Activated CD8-positive, alpha-beta memory T cell treated with anti-CD3 and anti-CD28 coated beads, Interleukin-2, amount 50 U/mL, for 48 hours (primary cell): ENCODE measurements around the gene SWAP70.
"Not testable (repeated sequence)": the region's sequence is repeated elsewhere in the genome, so short reads cannot be mapped to it uniquely, and the experiment has no call there.

Source experiments
- DNase-seq: peaks from one replicate; pipeline ENCODE4 v3.0.0-alpha.2; 2020

SWAP70 gene

DNA sequence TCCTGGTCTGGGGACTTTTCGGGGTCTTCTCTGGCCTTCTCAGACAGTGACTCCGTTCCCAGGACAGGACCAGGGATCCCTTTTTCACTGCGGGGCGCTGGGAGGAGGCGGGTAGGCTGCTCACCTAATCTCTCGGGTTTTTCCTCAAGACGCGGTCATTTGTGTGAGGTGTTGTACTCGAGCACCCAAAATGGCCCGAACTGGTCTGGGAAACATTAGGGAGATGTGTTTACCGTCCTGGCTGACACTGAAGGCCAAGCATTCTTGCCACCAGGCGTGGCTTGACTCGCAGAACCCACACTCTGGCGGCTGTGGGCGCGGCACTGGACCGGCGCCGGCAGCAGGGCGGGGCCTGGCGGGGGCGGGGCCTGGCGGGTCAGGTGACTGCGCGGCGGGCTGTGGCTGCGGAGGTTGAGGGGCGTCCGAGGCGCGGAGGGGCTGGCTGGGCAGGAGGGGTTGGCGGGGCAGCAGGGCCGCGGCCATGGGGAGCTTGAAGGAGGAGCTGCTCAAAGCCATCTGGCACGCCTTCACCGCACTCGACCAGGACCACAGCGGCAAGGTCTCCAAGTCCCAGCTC, at the start of gene SWAP70:
Gene SWAP70, plus strand, starts transcription at position 379 of the 577 bp plus-strand sequence. Its CDS starts 103 bp downstream, at position 482.
- DNase-seq: peak; percentile 90

DNA sequence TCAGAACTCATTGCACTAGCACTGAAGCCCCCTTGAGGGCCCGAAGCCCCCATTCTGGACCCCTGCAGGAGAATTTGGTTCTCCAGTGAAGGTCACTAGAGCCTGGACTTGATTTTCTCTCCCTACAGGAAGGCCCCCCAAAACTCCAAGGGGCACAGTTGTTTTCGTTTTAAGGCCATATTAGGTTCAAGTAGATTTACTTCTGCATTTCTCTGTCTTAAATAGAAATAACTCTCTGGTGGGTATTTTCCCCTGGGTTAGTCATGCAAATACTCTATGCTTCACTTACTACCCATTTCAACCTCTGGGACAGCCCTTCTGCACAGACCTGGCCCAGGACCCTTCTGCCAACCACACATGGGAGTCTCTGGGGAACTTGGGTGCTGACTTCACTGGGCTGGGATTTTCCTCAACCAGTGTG, 48.8 kb upstream of the SWAP70 start:
- DNase-seq: no peak

DNA sequence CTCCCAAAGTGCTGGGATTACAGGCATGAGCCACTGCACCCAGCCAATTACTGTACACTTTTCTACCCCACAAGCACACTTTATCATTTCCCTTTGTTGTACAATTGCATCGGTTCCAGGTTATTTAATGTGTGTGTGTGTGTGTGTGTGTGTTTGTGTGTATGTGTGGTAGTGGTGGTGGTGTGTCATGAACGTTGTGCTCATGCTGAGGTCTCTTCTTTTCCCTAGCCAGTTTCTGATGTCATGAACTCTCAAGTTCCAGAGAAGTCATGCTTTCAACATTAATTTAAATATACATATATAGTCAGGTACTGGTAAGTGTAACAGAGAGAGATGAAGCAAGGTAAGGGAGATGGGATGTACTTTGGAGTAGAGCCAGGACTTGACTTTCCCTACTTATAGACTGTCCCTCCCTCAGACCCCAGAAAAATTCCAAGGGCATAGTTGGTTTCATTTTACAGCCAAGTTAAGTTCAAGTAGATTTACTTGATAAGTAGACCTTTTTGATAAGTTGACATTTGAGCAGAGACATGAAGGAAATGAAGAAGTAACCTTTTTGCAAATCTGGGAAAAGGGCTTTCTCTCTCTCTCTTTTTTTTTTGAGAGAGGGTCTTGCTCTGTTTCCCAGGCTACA, 47.7 kb upstream of the SWAP70 start:
- no peak for DNase-seq

DNA sequence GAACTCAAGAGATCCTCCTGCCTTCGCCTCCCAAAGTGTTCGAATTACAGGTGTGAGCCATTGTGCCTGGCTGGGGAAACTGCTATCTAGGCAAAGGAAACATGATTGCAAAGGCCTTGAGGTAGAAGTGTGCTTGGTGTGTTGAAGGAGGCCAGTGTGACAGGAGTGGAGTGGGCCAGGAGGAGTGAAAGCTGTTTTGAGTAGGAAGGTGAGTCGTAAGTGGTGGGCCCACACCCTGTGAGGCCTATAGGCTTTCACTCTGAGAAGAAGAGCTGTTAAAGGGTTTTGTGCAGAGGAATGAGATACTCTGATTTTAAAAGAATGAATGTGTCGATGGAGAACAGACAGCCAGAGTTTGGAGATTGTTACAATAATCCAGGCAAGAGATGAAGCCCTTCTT, 47.0 kb upstream of the SWAP70 start:
- DNase-seq: no peak

GRCh38 chr11:9617940-9618339, 45.9 kb upstream of the SWAP70 start:
- DNase-seq: no peak

DNA sequence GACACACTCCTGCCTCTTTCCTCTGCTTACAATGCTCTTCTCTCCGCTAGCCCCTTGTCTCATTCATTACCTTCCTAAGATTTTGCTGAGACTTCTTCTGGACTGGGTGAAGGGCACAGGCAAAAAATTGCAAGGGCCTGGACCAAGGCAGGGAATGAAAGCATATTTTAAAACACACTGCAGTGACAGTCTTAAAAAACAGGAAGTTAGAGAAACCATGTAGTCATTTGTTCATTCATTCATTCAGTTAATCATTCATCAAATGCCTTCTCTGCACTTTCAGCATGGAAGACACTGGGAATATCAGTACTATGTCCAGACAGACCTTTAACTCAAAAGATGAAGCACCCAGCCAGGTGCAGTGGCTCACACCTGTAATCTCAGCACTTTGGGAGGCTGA, 44.9 kb upstream of the SWAP70 start:
- DNase-seq: no peak

- DNase-seq: no peak
These were observed 43.9 kb upstream of the SWAP70 start for GRCh38 chr11:9619971-9620370.

DNA sequence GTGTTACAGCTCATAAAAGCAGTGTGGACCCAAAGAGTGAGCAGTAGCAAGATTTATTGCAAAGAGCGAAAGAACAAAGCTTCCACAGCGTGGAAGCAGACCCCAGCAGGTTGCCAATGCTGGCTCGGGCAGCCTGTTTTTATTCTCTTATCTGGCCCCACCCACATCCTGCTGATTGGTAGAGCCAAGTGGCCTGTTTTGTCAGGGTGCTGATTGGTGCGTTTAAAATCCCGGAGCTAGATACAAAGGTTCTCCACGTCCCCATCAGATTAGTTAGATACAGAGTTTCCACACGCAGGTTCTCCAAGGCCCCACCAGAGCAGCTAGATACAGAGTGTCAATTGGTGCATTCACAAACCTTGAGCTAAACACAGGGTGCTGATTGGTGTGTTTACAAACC, 41.5 kb upstream of the SWAP70 start:
- DNase-seq: not testable (repeated sequence)

GRCh38 chr11:9623053-9623452, 40.8 kb upstream of the SWAP70 start:
- not testable (repeated sequence) for DNase-seq

GRCh38 chr11:9624448-9624847, 39.4 kb upstream of the SWAP70 start:
- DNase-seq: no peak

- DNase-seq: no peak
These were observed 38.7 kb upstream of the SWAP70 start for GRCh38 chr11:9625162-9625561.

DNA sequence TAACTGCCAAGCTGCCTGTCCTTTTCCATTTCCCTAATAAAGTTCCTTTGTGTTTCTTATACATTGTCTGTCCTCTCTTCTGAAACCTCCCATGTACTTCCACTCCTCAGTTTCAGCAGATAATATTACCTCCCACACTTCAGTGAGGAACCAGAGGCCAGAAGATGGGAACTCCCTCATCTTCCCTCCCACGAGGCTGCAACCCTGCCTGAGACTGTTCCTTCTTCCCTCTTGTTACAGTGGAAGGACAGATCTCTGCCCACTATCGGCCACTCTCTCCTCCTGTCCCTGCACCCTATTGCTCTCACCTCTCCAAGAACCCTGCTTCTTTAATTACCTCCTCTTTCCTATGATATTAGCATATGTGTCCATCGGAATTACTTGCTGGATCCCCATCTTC, 38.1 kb upstream of the SWAP70 start:
- DNase-seq: no peak

DNA sequence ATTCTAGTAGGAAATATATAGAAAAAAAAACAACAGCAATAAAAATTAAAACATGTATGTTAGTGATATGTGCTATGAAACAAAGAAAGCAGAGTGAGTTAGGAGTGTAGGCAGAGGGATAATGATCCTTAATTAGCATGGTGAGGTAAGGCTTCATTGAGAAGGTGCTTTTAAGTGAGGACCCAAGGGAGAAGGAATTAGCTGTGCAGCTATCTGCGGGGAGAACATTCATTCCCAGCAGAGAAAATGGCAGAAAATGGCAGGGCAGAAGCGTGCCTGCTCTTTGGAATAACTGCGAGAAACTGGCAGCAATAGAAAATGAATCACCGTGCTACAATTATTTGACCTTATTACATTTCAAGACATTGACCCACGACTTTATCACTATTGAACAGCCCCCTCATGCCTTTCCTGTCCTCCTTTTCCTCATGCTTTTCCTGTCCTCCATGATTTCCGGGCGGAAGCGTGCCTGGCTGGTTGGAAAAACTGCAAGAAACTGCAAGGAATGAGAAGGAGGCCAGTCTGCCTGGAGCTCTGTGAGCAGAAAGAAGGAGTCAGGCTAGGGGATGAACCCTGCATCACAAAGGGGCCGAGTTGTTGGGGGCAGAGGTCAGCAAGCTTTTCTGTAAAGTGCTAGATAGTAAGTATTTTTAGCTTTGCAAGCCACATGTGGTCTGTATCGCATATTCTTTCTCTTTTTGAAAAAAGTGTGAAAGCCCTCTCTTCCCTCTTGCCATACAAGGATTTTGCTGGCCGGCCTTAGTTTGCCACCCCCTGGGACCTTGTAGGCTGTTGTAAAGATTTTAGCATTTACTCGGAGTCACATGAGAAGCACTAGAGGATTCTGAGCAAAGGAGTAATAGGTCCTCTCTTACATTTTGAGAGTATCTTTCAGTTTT, 37.1 kb upstream of the SWAP70 start:
- no peak for DNase-seq

GRCh38 chr11:9629064-9629463, 34.8 kb upstream of the SWAP70 start:
- DNase-seq: no peak

- DNase-seq: no peak
These were observed 30.2 kb upstream of the SWAP70 start for GRCh38 chr11:9633679-9634078.

- DNase-seq: no peak
These were observed 27.2 kb upstream of the SWAP70 start for GRCh38 chr11:9636691-9637090.

GRCh38 chr11:9639099-9639498, 24.8 kb upstream of the SWAP70 start:
- DNase-seq: no peak

- DNase-seq: no peak
These were observed 23.9 kb upstream of the SWAP70 start for GRCh38 chr11:9639985-9640384.

DNA sequence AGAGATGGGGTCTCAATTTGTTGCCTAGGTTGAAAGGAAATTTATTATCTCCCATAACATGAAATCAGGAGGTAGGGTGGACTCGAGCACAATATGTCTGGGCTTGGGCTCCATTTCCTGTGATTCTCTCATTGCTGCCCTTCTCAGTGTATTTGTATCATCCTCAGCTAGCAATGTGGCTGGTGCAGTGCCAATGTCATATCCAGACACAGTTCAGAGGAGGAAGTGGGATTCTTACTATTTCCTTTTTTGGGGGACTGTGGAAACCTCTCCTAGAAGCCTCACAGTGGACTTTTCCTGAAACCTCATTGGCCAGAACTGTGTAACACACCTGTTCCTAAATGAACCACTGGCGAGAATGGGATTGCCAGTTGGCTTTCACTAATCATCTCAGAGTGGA, 21.0 kb upstream of the SWAP70 start:
- DNase-seq: no peak

GRCh38 chr11:9643751-9644150, 20.1 kb upstream of the SWAP70 start:
- DNase-seq: no peak

DNA sequence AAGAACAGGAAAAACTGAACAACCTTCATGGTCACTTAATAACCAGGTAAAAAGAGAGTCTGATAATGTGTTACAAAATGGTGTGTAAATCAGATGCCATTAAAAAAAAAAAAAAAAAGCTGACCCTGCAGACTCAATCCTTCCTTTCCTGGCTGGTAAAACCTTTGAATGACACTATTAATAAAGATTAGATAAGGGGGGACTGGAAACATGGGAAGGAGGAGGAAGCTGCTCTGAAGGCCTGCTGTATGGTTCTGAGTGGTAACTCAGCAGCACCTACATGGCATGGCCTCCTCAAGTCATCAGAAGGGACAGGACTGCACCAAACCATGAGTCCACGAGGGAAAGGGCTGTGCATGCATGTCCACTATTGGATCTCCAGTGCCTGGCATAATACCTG, 18.0 kb upstream of the SWAP70 start:
- no peak for DNase-seq

GRCh38 chr11:9646324-9646723, 17.6 kb upstream of the SWAP70 start:
- DNase-seq: no peak

- DNase-seq: no peak
These were observed 12.4 kb upstream of the SWAP70 start for GRCh38 chr11:9651481-9651880.
